Measurements from ENCODE around the gene SEC23A. TPM values are rescaled to one million over a fixed set of nuclear protein-coding genes. Genes with fewer than 3 reads are reported as not detected.
A peak's percentile ranks its signal among the peaks of the same experiment; 100 is the strongest.

SEC23A gene
- total and polyA plus RNA-seq, 2 of the 13 experiments (the other 11 are each of a cell fraction or from before 2014, with no cell fraction given): 403 to 887 TPM

DNA sequence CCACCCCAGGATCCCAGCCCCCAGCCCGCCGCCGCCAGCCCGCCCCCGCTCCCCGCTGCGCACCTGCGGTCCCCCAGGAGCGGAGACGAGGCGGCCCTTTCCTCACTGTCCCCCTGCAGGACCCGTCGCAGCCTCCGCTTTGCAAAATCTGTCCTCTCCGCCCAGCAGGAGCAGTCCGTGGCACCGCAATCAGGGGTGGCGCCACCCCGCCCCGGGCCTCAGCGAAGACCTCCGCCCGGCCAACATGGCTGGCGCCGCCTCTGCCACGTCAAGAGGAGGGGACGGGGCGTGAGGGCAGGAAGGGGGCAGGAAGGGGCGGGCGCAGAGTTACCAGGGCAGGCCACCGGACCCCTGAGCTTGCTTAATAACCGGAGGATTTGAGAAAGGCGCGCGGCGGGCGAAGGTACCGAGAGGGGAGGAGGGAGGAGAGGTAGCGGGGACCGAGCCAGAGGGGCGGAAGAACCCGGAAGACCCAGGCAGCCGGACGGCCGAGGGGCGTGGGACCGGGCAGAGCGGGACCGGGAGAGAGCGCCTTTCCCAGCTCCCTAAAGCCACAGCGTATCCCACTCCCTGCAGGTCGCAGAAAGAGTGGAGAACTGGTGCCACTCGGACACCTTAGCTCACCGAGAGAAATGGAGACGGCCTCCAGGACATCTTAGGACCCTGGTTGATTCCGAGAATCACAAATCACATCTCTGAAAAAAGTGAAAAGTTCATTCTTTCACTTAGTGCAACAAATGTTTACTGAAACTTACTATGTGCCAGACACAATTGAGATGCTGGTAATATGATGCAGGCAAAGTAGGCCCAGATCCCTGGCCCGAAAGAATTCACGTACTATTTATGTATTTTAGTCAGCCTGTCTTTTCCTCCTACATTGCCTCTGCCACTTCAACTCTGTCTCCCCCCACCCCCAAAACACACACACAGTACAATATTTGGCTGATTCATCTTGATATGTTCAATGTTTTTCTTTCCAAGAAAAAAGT lies at the start of gene SEC23A (continued):
- peak; percentile 85 for TF ChIP-seq AHDC1 (CRISPR knock-in tag; IDR thresholded peaks at IDR 0.05; ENCODE audit: borderline replicate concordance)
- peak; percentile 80; the same call in 1 of the 2 replicates for TF ChIP-seq MTA3 (CRISPR knock-in tag; IDR thresholded peaks at IDR 0.05)
- peak; percentile 100 for TF ChIP-seq YEATS4 (CRISPR knock-in tag; IDR thresholded peaks at IDR 0.05; ENCODE audit: borderline replicate concordance)
- TF ChIP-seq PRPF4 (IDR thresholded peaks at IDR 0.05; ENCODE audit: low read depth, low read length, poor library complexity, severe bottlenecking): no peak
- TF ChIP-seq ZNF562 (CRISPR knock-in tag; IDR thresholded peaks at IDR 0.05; ENCODE audit: borderline replicate concordance): peak; percentile 62; the same call in 1 of the 2 replicates
- peak; percentile 82; the same call in 1 of the 2 replicates for TF ChIP-seq ZFYVE20 (CRISPR knock-in tag; IDR thresholded peaks at IDR 0.05; ENCODE audit: borderline replicate concordance, low read depth)
- TF ChIP-seq, protein P1, sequence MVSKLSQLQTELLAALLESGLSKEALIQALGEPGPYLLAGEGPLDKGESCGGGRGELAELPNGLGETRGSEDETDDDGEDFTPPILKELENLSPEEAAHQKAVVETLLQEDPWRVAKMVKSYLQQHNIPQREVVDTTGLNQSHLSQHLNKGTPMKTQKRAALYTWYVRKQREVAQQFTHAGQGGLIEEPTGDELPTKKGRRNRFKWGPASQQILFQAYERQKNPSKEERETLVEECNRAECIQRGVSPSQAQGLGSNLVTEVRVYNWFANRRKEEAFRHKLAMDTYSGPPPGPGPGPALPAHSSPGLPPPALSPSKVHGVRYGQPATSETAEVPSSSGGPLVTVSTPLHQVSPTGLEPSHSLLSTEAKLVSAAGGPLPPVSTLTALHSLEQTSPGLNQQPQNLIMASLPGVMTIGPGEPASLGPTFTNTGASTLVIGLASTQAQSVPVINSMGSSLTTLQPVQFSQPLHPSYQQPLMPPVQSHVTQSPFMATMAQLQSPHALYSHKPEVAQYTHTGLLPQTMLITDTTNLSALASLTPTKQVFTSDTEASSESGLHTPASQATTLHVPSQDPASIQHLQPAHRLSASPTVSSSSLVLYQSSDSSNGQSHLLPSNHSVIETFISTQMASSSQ (IDR thresholded peaks at IDR 0.05; ENCODE audit: low read depth): peak; percentile 70; the same call in 1 of the 2 replicates
- TF ChIP-seq, protein P1 (CRISPR knock-in tag; IDR thresholded peaks at IDR 0.05; ENCODE audit: borderline replicate concordance): peak; percentile 92
- peak; percentile 73; the same call in 1 of the 2 replicates for TF ChIP-seq SIN3B (IDR thresholded peaks at IDR 0.05; ENCODE audit: low read length)
- peak; percentile 99 for TF ChIP-seq HNRNPK (IDR thresholded peaks at IDR 0.05; ENCODE audit: low read depth, low read length, poor library complexity, severe bottlenecking)
- TF ChIP-seq ZNF367 (CRISPR knock-in tag; IDR thresholded peaks at IDR 0.05; ENCODE audit: borderline replicate concordance): peak; percentile 95
- TF ChIP-seq ZNF557 (CRISPR knock-in tag; IDR thresholded peaks at IDR 0.05): peak; percentile 98
- TF ChIP-seq ZNF160 (CRISPR knock-in tag; IDR thresholded peaks at IDR 0.05): peak; percentile 96
- TF ChIP-seq DDIT3 (CRISPR knock-in tag; IDR thresholded peaks at IDR 0.05): peak; percentile 95; the same call in 1 of the 2 replicates
- TF ChIP-seq, protein P2, sequence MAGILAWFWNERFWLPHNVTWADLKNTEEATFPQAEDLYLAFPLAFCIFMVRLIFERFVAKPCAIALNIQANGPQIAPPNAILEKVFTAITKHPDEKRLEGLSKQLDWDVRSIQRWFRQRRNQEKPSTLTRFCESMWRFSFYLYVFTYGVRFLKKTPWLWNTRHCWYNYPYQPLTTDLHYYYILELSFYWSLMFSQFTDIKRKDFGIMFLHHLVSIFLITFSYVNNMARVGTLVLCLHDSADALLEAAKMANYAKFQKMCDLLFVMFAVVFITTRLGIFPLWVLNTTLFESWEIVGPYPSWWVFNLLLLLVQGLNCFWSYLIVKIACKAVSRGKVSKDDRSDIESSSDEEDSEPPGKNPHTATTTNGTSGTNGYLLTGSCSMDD (CRISPR knock-in tag; IDR thresholded peaks at IDR 0.05): peak; percentile 84; the same call in 1 of the 2 replicates
- peak; percentile 100 for TF ChIP-seq ZBTB7B (CRISPR knock-in tag; IDR thresholded peaks at IDR 0.05)
